OCI-LY7 (cell line): ENCODE measurements around the gene VTI1A. TPM values are rescaled to one million over a fixed set of nuclear protein-coding genes. Genes with fewer than 3 reads are reported as not detected.

Experiments used
- BruUV-seq: library from RNA; stranded (reverse); fragments of 400-500 nt; replicated peaks from 2 replicates; lab custom pipeline; 2021; lab: Mats Ljungman, UMichigan
- CTCF ChIA-PET: fragments of 300-600 bp; sonication (Branson Sonifier 250); formaldehyde crosslinking; loops from one replicate; lab custom pipeline; 2022; ENCODE audit warnings: antibody characterized with exemption; ENCODE audit not compliant: unreplicated experiment; lab: Charles Lee
- POLR2A ChIA-PET: fragments of 300-600 bp; sonication (Branson Sonifier 250); formaldehyde crosslinking; loops from one replicate; lab custom pipeline; 2022; ENCODE audit warnings: antibody characterized with exemption; lab: Charles Lee
- DNase-seq: peaks from one replicate; pipeline ENCODE4 v3.0.0-alpha.2; 2015; ENCODE audit warnings: low spot score
- H2AFZ ChIP-seq: fragments of 200-600 bp; sonication (generic), shearing (Covaris generic); 2 replicates; pipeline ENCODE4 v1.6.1; 2014; ENCODE audit warnings: mild to moderate bottlenecking, antibody characterized with exemption, low read length, moderate library complexity
- H3K27ac ChIP-seq: fragments of 200-600 bp; sonication (generic); 2 replicates; pipeline ENCODE4 v1.5.1; 2014; ENCODE audit warnings: mixed run types, low read depth, mild to moderate bottlenecking, moderate library complexity, low read length, inconsistent platforms; ENCODE audit not compliant: poor library complexity, severe bottlenecking
- H3K36me3 ChIP-seq: fragments of 200-600 bp; sonication (generic); 2 replicates; pipeline ENCODE4 v1.6.1; 2014; ENCODE audit warnings: mild to moderate bottlenecking, antibody characterized with exemption, low read length, moderate library complexity, mixed read lengths; ENCODE audit not compliant: insufficient read depth
- H3K4me1 ChIP-seq: fragments of 200-600 bp; sonication (generic); 2 replicates; pipeline ENCODE4 v1.5.1; 2014; ENCODE audit warnings: mild to moderate bottlenecking, low read length; ENCODE audit not compliant: insufficient read depth, poor library complexity, severe bottlenecking
- H3K4me2 ChIP-seq: fragments of 200-600 bp; sonication (generic); 2 replicates; pipeline ENCODE4 v1.6.1; 2014; ENCODE audit warnings: mild to moderate bottlenecking, low read length
- H3K4me3 ChIP-seq: fragments of 200-600 bp; sonication (generic); 2 replicates; pipeline ENCODE4 v1.5.1; 2014; ENCODE audit warnings: mild to moderate bottlenecking, low read depth, low read length; ENCODE audit not compliant: poor library complexity, severe bottlenecking
- H3K79me2 ChIP-seq: fragments of 200-600 bp; sonication (generic); 2 replicates; pipeline ENCODE4 v1.6.1; 2016; ENCODE audit warnings: low read depth, mild to moderate bottlenecking, low read length, moderate library complexity, mixed read lengths; ENCODE audit not compliant: insufficient read depth
- H3K9me2 ChIP-seq: fragments of 200-600 bp; sonication (generic); 2 replicates; pipeline ENCODE4 v1.6.1; 2016; ENCODE audit warnings: mild to moderate bottlenecking, low read length, mixed read lengths; ENCODE audit not compliant: insufficient read depth
- H3K9me3 ChIP-seq: fragments of 200-600 bp; sonication (generic); 2 replicates; pipeline ENCODE4 v1.6.1; 2014; ENCODE audit warnings: mild to moderate bottlenecking, mixed run types, low read length, mixed read lengths
- H4K20me1 ChIP-seq: fragments of 200-600 bp; sonication (generic); 2 replicates; pipeline ENCODE4 v1.6.1; 2014; ENCODE audit warnings: mild to moderate bottlenecking, antibody characterized with exemption, low read length, moderate library complexity, mixed read lengths; ENCODE audit not compliant: insufficient read depth
- CTCF ChIP-seq: fragments of 200-600 bp; sonication (generic); conservative IDR thresholded peaks from 2 replicates; pipeline ENCODE4 v1.5.1; 2014; ENCODE audit warnings: mild to moderate bottlenecking, antibody characterized with exemption, low read length, moderate library complexity, mixed read lengths
- EZH2phosphoT487 ChIP-seq: fragments of 200-600 bp; sonication (generic); IDR thresholded peaks from 2 replicates; pipeline ENCODE4 v1.6.1; 2018; ENCODE audit warnings: low read depth, borderline replicate concordance, mild to moderate bottlenecking, mixed run types, antibody characterized with exemption, low read length, moderate library complexity, mixed read lengths
- intact Hi-C: fragments of 100-400 bp; cut with micrococcal nuclease; formaldehyde crosslinking; loops from one replicate; pipeline ENCODE4 v1.10.0; 2022; ENCODE audit not compliant: unreplicated experiment
- total RNA-seq, 2 experiments: library from RNA; depleted of rRNA in 1 of 2; stranded (reverse); fragments of >200 nt in 1 of 2; shearing (Covaris generic) in 1 of 2; gene quantifications; 2 replicates each; pipeline ENCODE4 v1.2.3, GENCODE V29; 2014 to 2022

VTI1A gene
- total RNA-seq, 2 experiments from 2014 or later, result 39.4 to 45.2 TPM

GRCh38 chr10:112801004-112801403 is 354.0 kb downstream of the VTI1A start:
- intact Hi-C loops, result no loop called here
- Histone ChIP-seq H3K4me3 (no peak overlapping the region), H2AFZ (no peak overlapping the region), H3K79me2 (no peaks in the 10 kb centered on the region), H3K27ac (no peak overlapping the region), H3K9me3 (no peaks in the 10 kb centered on the region), H3K36me3 (no peaks in the 10 kb centered on the region), H3K9me2 (no peaks in the 10 kb centered on the region), H4K20me1 (no peaks in the 10 kb centered on the region), H3K4me2 (no peak overlapping the region), H3K4me1 (no peaks in the 10 kb centered on the region)
- no peak for DNase-seq
- no TSS peak for BruUV-seq
- no peak for TF ChIP-seq CTCF
- ChIA-PET POLR2A (no interaction called here), CTCF (no interaction called here)

- intact Hi-C loops, result no loop called here
- TF ChIP-seq CTCF, result no peak
- no peak for TF ChIP-seq EZH2phosphoT487
Observed at GRCh38 chr10:112801748-112802147, 354.7 kb downstream of the VTI1A start.

GRCh38 chr10:112802411-112803022 is 355.5 kb downstream of the VTI1A start:
- H3K4me1 ChIP-seq, result no peaks in the 10 kb centered on the region
- H3K4me3 ChIP-seq, result no peak overlapping the region
- H4K20me1 ChIP-seq, result no peaks in the 10 kb centered on the region
- H3K79me2 ChIP-seq, result no peaks in the 10 kb centered on the region
- no peak overlapping the region for H3K4me2 ChIP-seq
- DNase-seq, result no peak
- H3K36me3 ChIP-seq, result no peaks in the 10 kb centered on the region
- no peaks in the 10 kb centered on the region for H3K9me2 ChIP-seq
- H3K27ac ChIP-seq, result no peak overlapping the region
- H2AFZ ChIP-seq, result no peak overlapping the region
- no TSS peak for BruUV-seq
- CTCF ChIA-PET, result no interaction called here
- TF ChIP-seq CTCF, result no peak
- no peak for TF ChIP-seq EZH2phosphoT487
- no peaks in the 10 kb centered on the region for H3K9me3 ChIP-seq
- POLR2A ChIA-PET, result no interaction called here
- intact Hi-C loops, result no loop called here

More at GRCh38 chr10:112801748-112802147, 354.7 kb downstream of the VTI1A start:
- H3K79me2 ChIP-seq, result no peaks in the 10 kb centered on the region
- no TSS peak for BruUV-seq
- no peaks in the 10 kb centered on the region for H3K9me2 ChIP-seq
- no peaks in the 10 kb centered on the region for H4K20me1 ChIP-seq
- no peak overlapping the region for H2AFZ ChIP-seq
- POLR2A ChIA-PET, result interaction anchor here (0.6 kb wide), 1 partner anchor 528 kb away, joined by 3 read pairs; no protein-coding TSS in a partner anchor
- no peaks in the 10 kb centered on the region for H3K4me1 ChIP-seq
- DNase-seq, result no peak
- no peak overlapping the region for H3K4me3 ChIP-seq
- CTCF ChIA-PET, result no interaction called here
- H3K4me2 ChIP-seq, result no peak overlapping the region
- no peaks in the 10 kb centered on the region for H3K36me3 ChIP-seq
- no peaks in the 10 kb centered on the region for H3K9me3 ChIP-seq
- no peak overlapping the region for H3K27ac ChIP-seq
